ENCODE data around the gene CRADD.

Gene CRADD

DNA sequence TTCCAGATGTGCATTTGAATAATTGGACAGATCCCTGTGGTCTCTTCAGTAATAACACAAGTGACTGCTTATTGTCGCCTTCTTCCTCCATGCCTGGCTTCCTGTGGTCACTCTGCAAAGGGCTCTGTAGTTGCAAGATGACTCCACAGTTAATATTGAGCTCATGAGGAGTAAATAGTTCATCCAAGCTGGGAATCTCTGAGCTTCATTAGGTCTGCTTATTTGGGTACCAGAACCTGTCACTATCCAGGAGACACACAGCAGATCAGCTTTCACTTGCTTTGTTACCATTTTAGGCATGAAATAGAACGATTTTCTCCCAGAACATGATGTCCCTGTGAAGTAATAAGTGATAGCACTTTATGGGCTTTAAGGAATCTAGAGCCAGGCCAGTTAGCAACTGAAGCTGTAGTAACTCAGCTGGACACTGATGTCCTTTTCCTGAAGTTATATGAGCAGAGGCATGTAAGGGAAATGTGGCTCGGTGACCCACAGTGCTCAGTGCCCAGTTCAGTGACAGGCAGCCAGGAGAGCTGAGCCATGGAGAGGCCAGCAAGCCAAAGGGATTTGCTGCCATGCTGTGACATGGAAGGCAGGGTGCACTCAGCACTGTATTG lies 50.1 kb downstream of the CRADD start:
- Histone ChIP-seq H3K27ac (ENCODE audit: extremely low read depth, low read depth, low read length) (no peak overlapping the region), H3K36me3 (ENCODE audit: control insufficient read depth in 2 of 2, insufficient read depth in 1 of 2, low read length in 2 of 2) (no peaks in the 10 kb centered on the region), H3K9me3 (ENCODE audit: control insufficient read depth, insufficient read depth, low read depth, low read length) (no peaks in the 10 kb centered on the region), H3K4me3 (ENCODE audit: low read depth, low read length) (no peak overlapping the region), H3K4me1 (ENCODE audit: control insufficient read depth, insufficient read depth, low read length) (no peaks in the 10 kb centered on the region)
- ChIA-PET POLR2A (no interaction called here), CTCF (interaction anchor here (0.6 to 1.0 kb wide), 2 partner anchors 135 to 381 kb away, joined by 3 to 5 read pairs; no protein-coding TSS in a partner anchor)
- TF ChIP-seq ZNF843 (tag by site-specific recombination; IDR thresholded peaks at IDR 0.05), result no peak

DNA sequence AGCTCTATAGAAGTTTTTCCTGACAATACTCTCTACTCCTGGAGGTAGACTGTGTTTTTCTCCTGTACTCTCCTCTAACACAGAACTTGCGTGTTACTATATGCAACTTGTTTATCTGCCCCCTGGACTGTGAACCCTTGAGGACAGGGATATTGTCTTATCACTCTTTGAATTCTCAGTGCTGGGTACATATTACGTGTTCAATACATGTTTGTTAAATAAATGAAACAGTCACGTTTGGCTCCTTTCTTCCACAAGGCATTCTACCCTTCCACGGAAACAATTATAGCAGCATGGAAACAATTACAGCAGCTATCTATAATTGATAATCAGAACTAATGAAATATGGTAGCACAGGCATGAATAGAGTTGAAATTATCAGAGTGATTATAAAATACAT lies 50.7 kb downstream of the CRADD start:
- no peaks in the 10 kb centered on the region for H3K4me1 ChIP-seq (ENCODE audit: control insufficient read depth, insufficient read depth, low read length)
- no peak for TF ChIP-seq TCF7L2 (IDR thresholded peaks at IDR 0.05; ENCODE audit: borderline replicate concordance, low read depth, low read length)
- H3K27ac ChIP-seq (ENCODE audit: extremely low read depth, low read depth, low read length), result no peak overlapping the region
- POLR2A ChIA-PET, result no interaction called here
- no peaks in the 10 kb centered on the region for H3K36me3 ChIP-seq (ENCODE audit: control insufficient read depth in 2 of 2, insufficient read depth in 1 of 2, low read length in 2 of 2)
- CTCF ChIA-PET, result interaction anchor here (1.0 kb wide), 1 partner anchor 136 kb away, joined by 3 read pairs; no protein-coding TSS in a partner anchor
- no peaks in the 10 kb centered on the region for H3K9me3 ChIP-seq (ENCODE audit: control insufficient read depth, insufficient read depth, low read depth, low read length)
- H3K4me3 ChIP-seq (ENCODE audit: low read depth, low read length), result no peak overlapping the region

DNA sequence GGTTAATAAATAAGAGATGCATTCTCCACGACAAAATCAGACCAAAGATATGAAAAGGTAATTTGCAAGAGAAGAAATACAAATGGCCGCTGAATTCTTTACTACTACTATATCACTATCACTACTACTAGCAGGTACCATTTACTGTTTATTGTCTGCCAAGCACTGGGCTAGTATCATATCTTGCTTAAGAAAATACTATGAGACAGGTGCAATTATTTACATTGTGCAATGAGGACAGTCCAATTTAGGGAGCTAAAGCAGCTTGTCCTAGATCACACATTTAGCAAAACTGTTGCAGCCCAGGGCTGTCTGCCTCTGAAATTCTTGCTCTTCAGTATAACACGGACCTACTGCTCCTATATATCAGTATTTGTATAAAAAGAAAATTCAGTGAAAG lies 52.8 kb downstream of the CRADD start:
- TF ChIP-seq ZNF549 (tag by site-specific recombination; IDR thresholded peaks at IDR 0.05) (no peak), PRDM1 (tag by site-specific recombination; IDR thresholded peaks at IDR 0.05) (no peak), ZNF138 (tag by site-specific recombination; IDR thresholded peaks at IDR 0.05; ENCODE audit: borderline replicate concordance) (no peak), OSR2 (tag by site-specific recombination; IDR thresholded peaks at IDR 0.05) (no peak), ZNF624 (tag by site-specific recombination; IDR thresholded peaks at IDR 0.05) (no peak), MEIS1 (CRISPR knock-in tag; IDR thresholded peaks at IDR 0.05; ENCODE audit: borderline replicate concordance) (no peak)
- TF ChIP-seq, protein P1, sequence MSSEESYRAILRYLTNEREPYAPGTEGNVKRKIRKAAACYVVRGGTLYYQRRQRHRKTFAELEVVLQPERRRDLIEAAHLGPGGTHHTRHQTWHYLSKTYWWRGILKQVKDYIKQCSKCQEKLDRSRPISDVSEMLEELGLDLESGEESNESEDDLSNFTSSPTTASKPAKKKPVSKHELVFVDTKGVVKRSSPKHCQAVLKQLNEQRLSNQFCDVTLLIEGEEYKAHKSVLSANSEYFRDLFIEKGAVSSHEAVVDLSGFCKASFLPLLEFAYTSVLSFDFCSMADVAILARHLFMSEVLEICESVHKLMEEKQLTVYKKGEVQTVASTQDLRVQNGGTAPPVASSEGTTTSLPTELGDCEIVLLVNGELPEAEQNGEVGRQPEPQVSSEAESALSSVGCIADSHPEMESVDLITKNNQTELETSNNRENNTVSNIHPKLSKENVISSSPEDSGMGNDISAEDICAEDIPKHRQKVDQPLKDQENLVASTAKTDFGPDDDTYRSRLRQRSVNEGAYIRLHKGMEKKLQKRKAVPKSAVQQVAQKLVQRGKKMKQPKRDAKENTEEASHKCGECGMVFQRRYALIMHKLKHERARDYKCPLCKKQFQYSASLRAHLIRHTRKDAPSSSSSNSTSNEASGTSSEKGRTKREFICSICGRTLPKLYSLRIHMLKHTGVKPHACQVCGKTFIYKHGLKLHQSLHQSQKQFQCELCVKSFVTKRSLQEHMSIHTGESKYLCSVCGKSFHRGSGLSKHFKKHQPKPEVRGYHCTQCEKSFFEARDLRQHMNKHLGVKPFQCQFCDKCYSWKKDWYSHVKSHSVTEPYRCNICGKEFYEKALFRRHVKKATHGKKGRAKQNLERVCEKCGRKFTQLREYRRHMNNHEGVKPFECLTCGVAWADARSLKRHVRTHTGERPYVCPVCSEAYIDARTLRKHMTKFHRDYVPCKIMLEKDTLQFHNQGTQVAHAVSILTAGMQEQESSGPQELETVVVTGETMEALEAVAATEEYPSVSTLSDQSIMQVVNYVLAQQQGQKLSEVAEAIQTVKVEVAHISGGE (tag by site-specific recombination; conservative IDR thresholded peaks at IDR 0.05; ENCODE audit: low read depth), result no peak
- ChIA-PET CTCF (interaction anchor here (0.6 kb wide), 1 partner anchor 226 kb away, joined by 3 read pairs; no protein-coding TSS in a partner anchor), POLR2A (no interaction called here)

DNA sequence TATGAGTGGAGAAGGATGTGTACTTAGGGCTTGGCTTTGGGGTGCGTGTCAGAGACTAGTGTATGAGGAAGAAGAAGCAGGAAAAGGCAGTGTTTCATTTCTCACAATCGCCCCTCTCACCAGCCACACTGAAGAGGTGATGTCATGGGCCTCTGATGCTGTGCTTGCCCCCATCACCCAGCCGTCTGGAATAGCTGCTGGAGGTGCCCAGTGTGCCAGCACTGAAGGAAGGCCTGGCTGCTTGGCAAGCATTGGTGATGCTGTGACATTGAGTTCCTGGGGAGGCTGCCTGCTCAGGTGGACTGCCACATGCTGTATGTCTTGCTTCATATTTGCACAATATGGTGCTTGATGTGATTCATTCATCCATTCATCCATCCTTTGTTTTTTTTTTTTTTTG lies 56.2 kb downstream of the CRADD start:
- TF ChIP-seq SP3 (tag by site-specific recombination; IDR thresholded peaks at IDR 0.05) (no peak), ZNF341 (tag by site-specific recombination; IDR thresholded peaks at IDR 0.05; ENCODE audit: low read depth) (no peak), ZIC2 (tag by site-specific recombination; IDR thresholded peaks at IDR 0.05) (peak; percentile 37; the same call in 1 of the 2 replicates), SALL2 (tag by site-specific recombination; IDR thresholded peaks at IDR 0.05; ENCODE audit: borderline replicate concordance) (no peak), ZNF19 (tag by site-specific recombination; IDR thresholded peaks at IDR 0.05; ENCODE audit: low read depth) (no peak)
- ChIA-PET CTCF (no interaction called here), POLR2A (no interaction called here)
- Histone ChIP-seq H3K4me3 (ENCODE audit: low read depth, low read length) (no peak overlapping the region), H3K27ac (ENCODE audit: extremely low read depth, low read depth, low read length) (no peak overlapping the region), H3K36me3 (ENCODE audit: control insufficient read depth in 2 of 2, insufficient read depth in 1 of 2, low read length in 2 of 2) (no peaks in the 10 kb centered on the region), H3K4me1 (ENCODE audit: control insufficient read depth, insufficient read depth, low read length) (no peaks in the 10 kb centered on the region), H3K9me3 (ENCODE audit: control insufficient read depth, insufficient read depth, low read depth, low read length) (no peaks in the 10 kb centered on the region)

More for the DNA sequence above, 52.8 kb downstream of the CRADD start:
- Histone ChIP-seq H3K4me1 (ENCODE audit: control insufficient read depth, insufficient read depth, low read length) (no peaks in the 10 kb centered on the region), H3K27ac (ENCODE audit: extremely low read depth, low read depth, low read length) (no peak overlapping the region), H3K9me3 (ENCODE audit: control insufficient read depth, insufficient read depth, low read depth, low read length) (no peaks in the 10 kb centered on the region), H3K4me3 (ENCODE audit: low read depth, low read length) (no peak overlapping the region), H3K36me3 (ENCODE audit: control insufficient read depth in 2 of 2, insufficient read depth in 1 of 2, low read length in 2 of 2) (no peaks in the 10 kb centered on the region)

All from HEK293 (cell line).